Heart left ventricle (tissue), 16 donors: Measurements from ENCODE around the gene SPATS2L. TPM values are rescaled to one million over a fixed set of nuclear protein-coding genes. Genes with fewer than 3 reads are reported as not detected.

Experiments
- ATAC-seq, 4 donors: fragments of 200-7000 bp; cut with Tn5 transposase; one replicate each; pipeline ENCODE4 v1.9.1; 2020 to 2022; ENCODE audit warnings: moderate library complexity in 4 of 4, mild to moderate bottlenecking in 3 of 4, moderate number of reproducible peaks in 1 of 4
- DNase-seq, 5 donors: peaks; one replicate each; pipeline ENCODE4 v3.0.0-alpha.2; 2020
- H3K27ac ChIP-seq, 12 donors: fragments of 200-600 bp; sonication (generic) in 4 of 12; one replicate each; pipeline versions ENCODE4 v1.5.0 to v1.8.0; 2016 to 2022; ENCODE audit warnings: mild to moderate bottlenecking in 2 of 12
- H3K27me3 ChIP-seq, 9 donors: fragments of 200-600 bp; sonication (generic) in 2 of 9; one replicate each; pipeline versions ENCODE4 v1.5.1 to v1.8.0; 2016 to 2022; ENCODE audit warnings: mild to moderate bottlenecking in 3 of 9
- H3K36me3 ChIP-seq, 9 donors: fragments of 200-600 bp; sonication (generic) in 2 of 9; one replicate each; pipeline versions ENCODE4 v1.5.0 to v1.8.0; 2018 to 2022; ENCODE audit warnings: mild to moderate bottlenecking in 2 of 9
- H3K4me1 ChIP-seq, 12 donors: fragments of 200-600 bp; sonication (generic) in 4 of 12; one replicate each; pipeline versions ENCODE4 v1.5.0 to v1.8.0; 2016 to 2022; ENCODE audit warnings: mild to moderate bottlenecking in 3 of 12
- H3K4me3 ChIP-seq, 12 donors: fragments of 200-600 bp; sonication (generic) in 4 of 12; one replicate each; pipeline versions ENCODE4 v1.5.0 to v1.8.0; 2017 to 2022; ENCODE audit warnings: mild to moderate bottlenecking in 9 of 12, moderate library complexity in 4 of 12
- H3K9me3 ChIP-seq, 12 donors: fragments of 200-600 bp; sonication (generic) in 4 of 12; one replicate each; pipeline versions ENCODE4 v1.5.0 to v1.8.0; 2016 to 2022; ENCODE audit warnings: mild to moderate bottlenecking in 1 of 12
- POLR2A ChIP-seq, 2 donors: fragments of 450-650 bp; IDR thresholded peaks; one replicate each; pipeline ENCODE4 v1.6.1; 2017; ENCODE audit warnings: antibody characterized with exemption in 2 of 2, mild to moderate bottlenecking in 2 of 2, moderate library complexity in 2 of 2
- WGBS, 4 donors: extraction: QIAGEN DNeasy Blood & Tissue Kit in 2 of 4; methylation state at CpG; one replicate each; pipeline versions ENCODE4 v1.1.5 to v1.1.7; 2013 to 2018; 5-methylcytosine and 5-hydroxymethylcytosine counted together
- intact Hi-C, 10 donors: fragments of 100-400 bp; cut with DNase I; formaldehyde crosslinking; loops; one replicate each; pipeline versions ENCODE4 v1.11.1 to v1.14.2; 2022
- polyA plus RNA-seq, 2 donors: library from polyadenylated mRNA; stranded (reverse); fragments of 200-250 nt; gene quantifications; one replicate each; pipeline ENCODE4 v1.2.3, GENCODE V29; 2013
- total RNA-seq, 9 donors: library from RNA; depleted of rRNA in 2 of 9; stranded (reverse); fragments of >200 nt in 2 of 9; fragmentation: NEBNext Ultra II Directional in 3 of 9; extraction: Animal tissue kit (Norgen Biotek cat#: 25700) in 3 of 9; gene quantifications; one replicate each; pipeline versions ENCODE4 v1.1.0 to v1.2.4, GENCODE V29; 2016 to 2023
- TF ChIP-seq, protein P1 (sequence below), 12 donors: fragments of 200-600 bp; sonication (generic) in 4 of 12; IDR thresholded peaks; one replicate each; pipeline versions ENCODE4 v1.5.0 to v1.8.0; 2018 to 2022; ENCODE audit warnings: antibody characterized with exemption in 12 of 12, mild to moderate bottlenecking in 5 of 12
- donor health status: ischemic (EF 13 %, LVEDD 7.1; RV severe dilation, severe dysfunction).
- donor health status: healthy with polysubstance abuse.
- donor health status: DM: no; HTN: yes; CAD: no.
- donor health status: DM: no; HTN: no; CAD: no.
- donor health status: ischemic (EF 25% LVEDD 6.9; RV normal size, moderate dysfunction).
- donor health status: ischemic (EF 25% LVEDD 5.7; RV mildly dilated, moderate dysfunction).
- donor health status: healthy.
- donor health status: DM: yes; HTN: yes; CAD: no.
- donor health status: ischemic (EF 35%, LVEDD 5.7; RV mildly dilated, moderate dysfunction).
- donor health status: nonischemic (EF 11% LVEDD 7.7; RV severe dilation, severe dysfunction).
- donor health status: DM: yes; HTN: yes; CAD: no.
- donor health status: PGD.
- donor health status: ischemic (EF 29% LVEDD 5.4; RV normal size, mild dysfunction).
- donor health status: nonischemic (EF 23%, LVEDD 6.1; RV moderate dilation, normal function).

The SPATS2L gene
- total and polyA plus RNA-seq, 11 donors = 34.9 to 177 (median 102) TPM

DNA sequence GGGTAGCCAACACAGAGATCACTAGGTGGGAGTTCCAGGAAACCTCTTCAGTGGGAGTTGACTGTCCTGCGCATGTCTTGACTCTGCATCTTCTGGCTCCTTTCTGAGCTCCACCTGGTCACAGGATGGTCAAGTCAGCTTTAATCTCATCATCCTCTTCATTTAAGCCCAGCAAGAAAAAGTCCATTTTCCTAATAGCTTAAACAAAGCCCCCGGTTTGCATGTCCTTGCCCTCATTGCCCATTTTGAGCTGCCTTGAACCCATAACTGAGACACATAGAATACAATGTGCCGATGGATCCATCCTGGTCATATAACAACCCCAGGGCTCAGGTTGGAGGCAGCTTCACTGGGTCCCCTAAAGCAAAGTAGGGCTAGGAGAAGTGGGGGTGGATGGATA is 40.8 kb downstream of the SPATS2L start:
- TF ChIP-seq POLR2A (IDR thresholded peaks at IDR 0.05) = no peak
- TF ChIP-seq, protein P1, sequence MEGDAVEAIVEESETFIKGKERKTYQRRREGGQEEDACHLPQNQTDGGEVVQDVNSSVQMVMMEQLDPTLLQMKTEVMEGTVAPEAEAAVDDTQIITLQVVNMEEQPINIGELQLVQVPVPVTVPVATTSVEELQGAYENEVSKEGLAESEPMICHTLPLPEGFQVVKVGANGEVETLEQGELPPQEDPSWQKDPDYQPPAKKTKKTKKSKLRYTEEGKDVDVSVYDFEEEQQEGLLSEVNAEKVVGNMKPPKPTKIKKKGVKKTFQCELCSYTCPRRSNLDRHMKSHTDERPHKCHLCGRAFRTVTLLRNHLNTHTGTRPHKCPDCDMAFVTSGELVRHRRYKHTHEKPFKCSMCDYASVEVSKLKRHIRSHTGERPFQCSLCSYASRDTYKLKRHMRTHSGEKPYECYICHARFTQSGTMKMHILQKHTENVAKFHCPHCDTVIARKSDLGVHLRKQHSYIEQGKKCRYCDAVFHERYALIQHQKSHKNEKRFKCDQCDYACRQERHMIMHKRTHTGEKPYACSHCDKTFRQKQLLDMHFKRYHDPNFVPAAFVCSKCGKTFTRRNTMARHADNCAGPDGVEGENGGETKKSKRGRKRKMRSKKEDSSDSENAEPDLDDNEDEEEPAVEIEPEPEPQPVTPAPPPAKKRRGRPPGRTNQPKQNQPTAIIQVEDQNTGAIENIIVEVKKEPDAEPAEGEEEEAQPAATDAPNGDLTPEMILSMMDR (IDR thresholded peaks at IDR 0.05) = no peak
- no peaks in the 10 kb centered on the region for H3K27me3 ChIP-seq
- intact Hi-C loops = no loop called here
- H3K9me3 ChIP-seq = peaks cover 0 to 4% (median 0%) of the 10 kb centered on the region in 12 donors
- peaks cover 0 to 47% (median 16%) of the 10 kb centered on the region in 12 donors for H3K4me1 ChIP-seq
- H3K36me3 ChIP-seq = no peaks in the 10 kb centered on the region
- DNase-seq (no peak), ATAC-seq (no peak)
- no peak overlapping the region for H3K4me3 ChIP-seq
- peak overlapping the region in 1 of 12 donors; percentile 25 for H3K27ac ChIP-seq
- 90 to 98% (median 96%) methylated on average over 3 of the region's 3 CpGs for WGBS, 4 donors

DNA sequence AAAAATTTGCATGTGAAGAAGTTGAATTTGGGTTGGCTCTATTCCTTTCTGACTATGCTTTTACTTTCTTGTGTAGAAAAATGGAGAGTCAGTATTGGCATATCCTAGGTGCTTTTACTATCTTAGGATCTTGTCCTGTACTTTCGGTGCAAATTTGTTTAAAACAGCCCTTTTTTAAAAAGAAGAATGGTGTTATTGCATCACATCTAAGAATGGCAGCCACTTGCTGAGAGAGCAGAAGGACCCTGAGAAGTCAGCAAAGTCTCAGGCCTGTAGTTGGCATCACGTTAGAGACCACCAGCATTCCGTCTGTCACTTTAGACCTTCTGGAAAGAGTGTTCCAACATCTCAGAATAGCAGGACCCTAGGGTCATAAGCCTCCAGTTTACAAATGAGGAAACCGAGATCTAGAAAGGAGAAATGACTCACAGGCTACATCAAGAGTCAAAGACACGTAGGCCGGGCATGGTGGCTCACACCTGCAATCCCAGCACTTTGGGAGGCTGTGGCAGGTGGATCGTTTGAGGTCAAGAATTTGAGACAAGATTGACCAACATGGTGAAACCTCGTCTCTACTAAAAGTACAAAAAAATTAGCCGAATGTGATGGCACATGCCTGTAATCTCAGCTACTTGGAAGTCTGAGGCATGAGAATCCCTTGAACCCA is 42.5 kb downstream of the SPATS2L start:
- Histone ChIP-seq H3K9me3 (peaks cover 0 to 2% (median 0%) of the 10 kb centered on the region in 12 donors), H3K4me3 (no peak overlapping the region), H3K4me1 (peaks cover 0 to 52% (median 27%) of the 10 kb centered on the region in 12 donors), H3K27ac (peak overlapping the region in 2 of 12 donors; percentile 3), H3K27me3 (no peaks in the 10 kb centered on the region), H3K36me3 (no peaks in the 10 kb centered on the region)
- no peak for TF ChIP-seq POLR2A (IDR thresholded peaks at IDR 0.05)
- TF ChIP-seq, protein P1 (IDR thresholded peaks at IDR 0.05) = no peak
- DNase-seq (no peak), ATAC-seq (no peak)
- intact Hi-C loops = no loop called here
- 94 to 97% (median 96%) methylated on average over 9 of the region's 9 CpGs for WGBS, 4 donors

GRCh38 chr2:200349868-200350267 is 43.4 kb downstream of the SPATS2L start:
- Histone ChIP-seq H3K4me3 (no peak overlapping the region), H3K9me3 (no peaks in the 10 kb centered on the region), H3K27me3 (no peaks in the 10 kb centered on the region)

DNA sequence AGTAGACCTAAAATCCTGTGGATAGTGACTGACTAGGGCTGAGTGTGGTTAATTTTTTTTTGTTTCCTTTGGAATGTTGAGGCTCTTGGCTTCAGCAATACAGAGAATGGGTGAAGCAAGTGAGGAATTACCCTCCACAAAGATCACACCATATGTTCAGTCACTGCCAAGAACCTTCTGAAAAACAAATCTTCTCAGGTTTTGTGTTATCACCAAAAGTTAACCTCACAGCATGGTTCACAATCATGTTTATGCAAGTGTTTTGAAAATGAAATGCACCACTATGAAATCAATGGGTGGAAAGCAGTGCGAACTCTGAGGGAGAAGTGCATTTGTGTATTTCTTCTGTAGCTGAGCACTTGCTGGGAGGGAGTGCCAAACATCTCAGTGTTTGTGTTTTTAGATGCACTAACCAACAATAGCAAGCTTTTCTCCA is 44.4 kb downstream of the SPATS2L start:
- H3K9me3 ChIP-seq = no peaks in the 10 kb centered on the region
- H3K27ac ChIP-seq = no peak overlapping the region
- intact Hi-C loops = no loop called here
- H3K4me3 ChIP-seq = no peak overlapping the region
- ATAC-seq (no peak), DNase-seq (no peak)
- H3K36me3 ChIP-seq = no peaks in the 10 kb centered on the region
- 92 to 100% (median 98%) methylated on average over 1 of the region's 1 CpG for WGBS, 4 donors
- TF ChIP-seq, protein P1 (IDR thresholded peaks at IDR 0.05) = no peak
- TF ChIP-seq POLR2A (IDR thresholded peaks at IDR 0.05) = no peak
- no peaks in the 10 kb centered on the region for H3K27me3 ChIP-seq
- peaks cover 0 to 44% (median 23%) of the 10 kb centered on the region in 12 donors for H3K4me1 ChIP-seq

More at GRCh38 chr2:200349868-200350267, 43.4 kb downstream of the SPATS2L start:
- intact Hi-C loops = no loop called here
- WGBS, 4 donors = 94 to 98% (median 96%) methylated on average over 3 of the region's 3 CpGs
- DNase-seq = no peak
- peaks cover 0 to 52% (median 27%) of the 10 kb centered on the region in 12 donors for H3K4me1 ChIP-seq
- H3K27ac ChIP-seq = no peak overlapping the region
- no peaks in the 10 kb centered on the region for H3K36me3 ChIP-seq
- ATAC-seq = no peak
- TF ChIP-seq, protein P1 (IDR thresholded peaks at IDR 0.05) = no peak
- no peak for TF ChIP-seq POLR2A (IDR thresholded peaks at IDR 0.05)
